Measurements from ENCODE around the gene FEN1.

DNA sequence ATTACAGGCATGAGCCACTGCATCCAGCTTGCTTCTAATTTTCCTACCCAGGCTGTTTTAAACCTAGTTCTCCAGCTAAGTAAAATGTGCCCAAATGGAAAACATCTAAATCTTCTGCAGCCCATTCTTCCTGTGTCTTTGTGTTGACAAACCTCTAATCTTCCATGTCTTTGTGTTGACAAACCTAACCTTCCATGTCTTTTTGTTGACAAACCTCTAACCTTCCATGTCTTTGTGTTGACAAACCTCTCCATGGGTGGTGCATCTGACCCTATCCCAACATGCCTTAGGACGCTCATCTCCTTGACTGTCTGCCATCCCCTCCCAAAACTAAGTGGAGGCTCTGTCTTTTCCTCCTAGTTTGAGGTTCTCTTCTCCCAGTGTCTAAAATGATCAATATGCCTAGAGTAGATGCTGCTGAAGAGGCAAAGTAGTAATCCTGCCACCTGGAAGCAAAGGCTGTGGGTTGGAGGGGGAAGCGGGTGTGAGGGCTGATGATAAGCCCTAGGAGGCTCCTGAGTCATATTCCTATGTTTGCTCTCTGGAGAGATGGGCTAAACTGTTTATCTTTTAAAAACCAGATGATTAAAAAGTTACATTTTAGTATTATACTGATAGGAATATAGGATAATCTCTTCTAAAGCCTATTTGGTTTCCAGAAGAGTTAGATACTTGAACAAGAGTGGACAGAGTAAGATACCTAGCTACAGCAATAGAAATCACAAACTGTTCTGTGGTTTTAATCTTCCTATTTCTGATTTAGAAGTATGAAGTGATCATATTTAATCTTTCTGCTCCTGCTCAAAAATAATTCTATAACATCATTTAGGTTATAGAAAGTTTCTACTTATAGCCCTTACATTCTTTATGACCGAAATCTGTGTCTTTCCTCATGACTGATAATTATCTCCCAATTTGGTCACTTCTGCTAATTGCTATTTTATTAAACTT is 7.9 kb downstream of the FEN1 start:
- TF ChIP-seq, protein P1, sequence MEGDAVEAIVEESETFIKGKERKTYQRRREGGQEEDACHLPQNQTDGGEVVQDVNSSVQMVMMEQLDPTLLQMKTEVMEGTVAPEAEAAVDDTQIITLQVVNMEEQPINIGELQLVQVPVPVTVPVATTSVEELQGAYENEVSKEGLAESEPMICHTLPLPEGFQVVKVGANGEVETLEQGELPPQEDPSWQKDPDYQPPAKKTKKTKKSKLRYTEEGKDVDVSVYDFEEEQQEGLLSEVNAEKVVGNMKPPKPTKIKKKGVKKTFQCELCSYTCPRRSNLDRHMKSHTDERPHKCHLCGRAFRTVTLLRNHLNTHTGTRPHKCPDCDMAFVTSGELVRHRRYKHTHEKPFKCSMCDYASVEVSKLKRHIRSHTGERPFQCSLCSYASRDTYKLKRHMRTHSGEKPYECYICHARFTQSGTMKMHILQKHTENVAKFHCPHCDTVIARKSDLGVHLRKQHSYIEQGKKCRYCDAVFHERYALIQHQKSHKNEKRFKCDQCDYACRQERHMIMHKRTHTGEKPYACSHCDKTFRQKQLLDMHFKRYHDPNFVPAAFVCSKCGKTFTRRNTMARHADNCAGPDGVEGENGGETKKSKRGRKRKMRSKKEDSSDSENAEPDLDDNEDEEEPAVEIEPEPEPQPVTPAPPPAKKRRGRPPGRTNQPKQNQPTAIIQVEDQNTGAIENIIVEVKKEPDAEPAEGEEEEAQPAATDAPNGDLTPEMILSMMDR (IDR thresholded peaks at IDR 0.05), result no peak
- TF ChIP-seq REST (IDR thresholded peaks at IDR 0.05; ENCODE audit: low read depth, low read length) (no peak), FOXJ3 (CRISPR knock-in tag; IDR thresholded peaks at IDR 0.05) (no peak), RAD21 (IDR thresholded peaks at IDR 0.05; ENCODE audit: low read length) (no peak), YY1 (IDR thresholded peaks at IDR 0.05; ENCODE audit: low read depth) (no peak), TEAD4 (IDR thresholded peaks at IDR 0.05; ENCODE audit: borderline replicate concordance, insufficient read depth) (no peak), NRF1 (IDR thresholded peaks at IDR 0.05; ENCODE audit: low read depth, low read length) (no peak), EP300 (IDR thresholded peaks at IDR 0.05; ENCODE audit: borderline replicate concordance in 1 of 2, low read depth in 1 of 2, low read length in 1 of 2) (no peak), SIN3A (IDR thresholded peaks at IDR 0.05; ENCODE audit: borderline replicate concordance, low read depth, low read length) (no peak), RFX5 (IDR thresholded peaks at IDR 0.05; ENCODE audit: low read length) (no peak)
- TF ChIP-seq, protein P2, sequence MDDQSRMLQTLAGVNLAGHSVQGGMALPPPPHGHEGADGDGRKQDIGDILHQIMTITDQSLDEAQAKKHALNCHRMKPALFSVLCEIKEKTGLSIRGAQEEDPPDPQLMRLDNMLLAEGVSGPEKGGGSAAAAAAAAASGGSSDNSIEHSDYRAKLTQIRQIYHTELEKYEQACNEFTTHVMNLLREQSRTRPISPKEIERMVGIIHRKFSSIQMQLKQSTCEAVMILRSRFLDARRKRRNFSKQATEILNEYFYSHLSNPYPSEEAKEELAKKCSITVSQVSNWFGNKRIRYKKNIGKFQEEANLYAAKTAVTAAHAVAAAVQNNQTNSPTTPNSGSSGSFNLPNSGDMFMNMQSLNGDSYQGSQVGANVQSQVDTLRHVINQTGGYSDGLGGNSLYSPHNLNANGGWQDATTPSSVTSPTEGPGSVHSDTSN (IDR thresholded peaks at IDR 0.05), result no peak
